DMS53 treated with DMSO at 0.1 percent for 48 hours (cell line): ENCODE data around the gene KRTAP12-3.
"Not testable (repeated sequence)": the region's sequence is repeated elsewhere in the genome, so short reads cannot be mapped to it uniquely, and the experiment has no call there.

Source experiments
- DNase-seq: peaks from one replicate; lab custom pipeline; 2025; ENCODE audit not compliant: unreplicated experiment; lab: John Stamatoyannopoulos, UW

The KRTAP12-3 gene

DNA sequence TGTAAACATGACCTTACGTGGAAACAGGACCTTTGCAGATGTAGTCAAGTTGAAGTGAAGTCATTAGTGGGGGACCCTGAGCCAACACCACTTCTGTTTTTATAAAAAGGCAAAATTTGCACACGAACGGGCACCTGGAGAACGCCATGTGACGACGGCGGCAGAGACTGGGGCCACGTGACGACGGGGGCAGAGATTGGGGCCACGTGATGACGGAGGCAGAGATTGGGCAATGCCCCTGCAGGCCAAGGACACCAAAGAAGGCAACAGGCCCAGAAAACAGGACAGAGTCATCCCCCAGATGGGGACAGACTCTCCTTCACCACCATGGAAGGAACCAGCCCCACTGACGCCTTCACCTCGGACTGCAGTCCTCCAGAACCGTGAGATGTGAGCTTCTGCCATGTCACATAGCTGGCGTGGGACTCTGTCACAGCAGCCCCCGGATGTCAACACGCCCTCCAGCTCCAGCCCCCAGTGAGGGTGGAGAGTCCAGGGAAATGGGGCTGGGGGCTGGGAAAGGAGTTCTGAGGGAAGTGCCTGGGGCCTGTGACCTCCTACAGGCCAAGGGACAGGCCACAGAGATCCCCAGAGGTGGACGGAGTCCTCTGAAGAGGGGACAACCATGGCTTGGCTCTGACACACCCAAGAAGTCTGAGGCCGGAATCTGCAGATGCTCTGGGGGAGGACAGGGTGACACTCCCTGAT is 7.3 kb upstream of the KRTAP12-3 start:
- no peak for DNase-seq

DNA sequence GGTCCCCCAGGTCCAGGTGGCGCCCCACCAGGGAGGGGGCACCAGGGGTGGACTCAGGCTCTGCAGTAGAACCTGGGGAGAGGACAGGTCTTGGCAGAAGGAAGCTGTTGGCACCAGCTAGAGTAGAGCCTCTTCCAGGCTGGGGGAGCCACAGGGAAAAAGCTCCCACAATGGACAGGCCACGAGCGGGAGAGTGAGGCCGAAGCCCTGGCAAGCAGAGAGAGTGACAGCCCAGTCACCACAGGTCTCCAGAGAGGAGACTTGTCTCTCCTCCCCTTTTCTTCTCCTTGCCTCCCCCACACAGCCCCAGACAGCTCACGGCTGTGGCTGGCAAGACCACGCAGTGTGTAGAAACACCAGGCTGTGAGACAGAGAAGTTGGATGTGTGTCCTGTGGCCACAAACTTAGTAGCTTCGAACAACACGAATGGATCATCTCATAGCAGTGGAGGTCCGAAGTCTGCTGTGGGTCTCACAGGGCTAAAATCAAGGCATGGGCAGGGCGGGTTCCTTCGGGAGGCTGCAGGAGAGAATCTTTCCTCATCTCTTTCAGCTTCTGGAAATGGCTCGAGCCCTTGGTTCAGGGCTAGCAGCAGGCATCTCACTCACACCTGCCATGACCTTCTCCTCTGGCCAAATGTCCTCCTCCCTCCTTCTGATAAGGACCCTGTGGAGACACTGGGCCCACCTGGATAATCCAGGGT is 6.6 kb upstream of the KRTAP12-3 start:
- DNase-seq, result no peak

GRCh38 chr21:44653123-44653522 is 4.6 kb upstream of the KRTAP12-3 start:
- no peak for DNase-seq

DNA sequence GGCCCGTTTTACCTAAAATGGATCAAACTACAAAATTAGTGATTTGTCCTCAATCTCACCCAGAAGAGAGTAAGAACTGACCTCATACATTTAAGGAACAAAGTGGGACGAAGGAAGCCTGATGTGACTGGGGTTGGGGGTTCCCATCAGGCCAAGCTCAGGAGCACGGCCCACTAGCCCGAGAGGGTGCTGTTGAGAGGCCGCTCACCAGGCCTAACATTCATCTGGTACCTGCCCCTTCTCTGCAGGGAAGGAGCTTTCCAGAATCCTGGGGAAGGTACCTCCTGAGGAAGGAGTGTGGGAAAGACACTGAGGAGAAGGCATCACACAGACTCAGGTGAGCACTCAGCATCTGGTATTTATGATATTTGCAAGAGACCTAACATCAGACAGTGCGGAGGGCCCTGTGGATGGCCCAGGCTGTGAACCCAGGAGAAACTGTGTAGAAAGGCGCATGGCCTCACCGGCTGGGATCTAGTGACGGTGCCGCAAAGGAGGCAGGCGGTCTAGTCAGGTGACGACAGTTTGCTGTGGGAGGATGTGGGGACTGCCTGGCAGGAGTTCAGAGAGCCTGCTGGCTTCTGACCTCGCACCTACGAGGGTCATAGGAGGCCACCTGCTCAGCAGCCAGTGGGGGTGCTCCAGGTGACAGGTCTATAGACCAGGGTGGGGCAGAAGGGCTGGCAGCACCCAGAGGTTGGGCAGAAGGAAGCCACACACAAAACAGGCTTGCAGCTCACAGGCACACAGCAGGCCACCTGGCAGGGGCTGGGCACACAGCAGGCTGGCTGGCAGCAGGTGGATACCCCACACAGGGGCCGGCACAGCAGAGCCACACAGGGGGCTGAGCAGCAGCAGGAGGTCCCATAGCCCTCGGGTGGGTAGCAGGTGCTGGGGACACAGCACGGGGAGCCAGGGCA is 3.8 kb upstream of the KRTAP12-3 start:
- no peak for DNase-seq

- no peak for DNase-seq
These were observed 3.1 kb upstream of the KRTAP12-3 start, which contains the start of gene KRTAP12-4 for GRCh38 chr21:44654576-44655175. Gene KRTAP12-4, minus strand, starts transcription at chr21:44654659. Its CDS starts 45 bp downstream, at chr21:44654614.

GRCh38 chr21:44656868-44657267 is 864 bp upstream of the KRTAP12-3 start:
- no peak for DNase-seq

DNA sequence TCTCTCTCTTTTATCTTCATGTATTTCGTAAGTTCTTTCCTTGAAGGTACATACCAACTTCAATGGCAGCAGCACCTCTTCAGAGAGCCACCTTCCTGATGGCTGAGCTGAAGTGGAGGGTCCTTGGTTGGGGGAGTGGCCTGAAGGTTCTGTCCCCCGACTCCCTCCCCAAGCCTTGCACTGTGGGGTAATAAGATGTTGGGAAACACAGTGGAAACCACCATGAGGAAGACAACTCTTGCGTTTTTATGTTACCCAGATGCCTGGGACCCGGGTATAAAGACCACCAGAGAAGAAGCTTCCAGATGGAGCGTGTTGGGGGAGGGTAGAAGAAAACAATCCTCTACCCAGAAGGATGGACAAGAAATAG is 794 bp downstream of the KRTAP12-3 start:
- no peak for DNase-seq

GRCh38 chr21:44658913-44659595 is 1.3 kb downstream of the KRTAP12-3 start:
- DNase-seq, result no peak

- not testable (repeated sequence) for DNase-seq
These were observed 3.8 kb downstream of the KRTAP12-3 start for GRCh38 chr21:44661567-44661966.

- DNase-seq, result no peak
These were observed 7.0 kb downstream of the KRTAP12-3 start for GRCh38 chr21:44664691-44665090.

DNA sequence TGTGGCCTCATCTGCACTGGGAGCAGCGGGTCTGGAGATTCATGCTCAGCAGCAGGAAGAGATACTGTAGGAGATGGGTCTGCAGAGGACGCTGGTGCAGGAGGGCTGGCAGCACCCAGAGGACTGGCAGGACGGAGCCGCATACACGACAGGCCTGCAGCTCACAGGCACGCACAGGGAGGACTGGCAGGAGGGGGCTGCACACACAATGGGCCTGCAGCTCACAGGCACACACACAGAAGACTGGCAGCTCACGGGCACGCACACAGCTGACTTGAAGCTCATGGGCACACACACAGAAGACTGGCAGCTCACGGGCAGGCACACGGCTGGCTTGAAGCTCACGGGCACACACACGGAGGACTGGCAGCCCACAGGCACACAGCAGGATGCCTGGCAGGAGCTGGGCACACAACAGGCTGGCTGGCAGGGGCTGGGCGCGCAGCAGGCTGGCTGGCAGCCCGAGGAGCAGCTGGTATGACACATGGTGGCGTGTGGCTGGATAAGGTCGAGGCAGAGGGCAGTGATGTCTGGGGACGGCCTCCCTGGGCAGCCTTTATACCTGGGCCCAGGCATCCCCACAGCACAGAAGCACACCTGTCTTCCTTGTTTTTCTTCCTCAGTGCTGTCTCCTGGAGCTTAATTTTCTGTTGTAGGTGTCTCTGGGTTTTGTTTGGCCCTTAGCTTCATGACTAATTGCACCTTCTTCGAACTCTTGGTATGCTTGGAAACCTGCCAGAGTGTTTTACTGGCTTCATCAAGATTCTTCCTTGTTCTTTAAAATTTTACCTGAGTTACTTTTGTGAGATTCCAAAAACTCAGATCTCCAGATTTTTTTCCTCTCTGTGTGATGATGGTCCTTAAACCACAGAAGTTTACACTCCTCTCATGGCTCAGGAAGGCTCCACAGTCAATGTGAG is 8.9 kb downstream of the KRTAP12-3 start, which contains the start of gene KRTAP12-2:
Gene KRTAP12-2 (minus strand): TSS at position 527 of the 920 bp plus-strand sequence. CDS start 41 bp downstream, at position 486.
- DNase-seq, result no peak

GRCh38 chr21:44667612-44668011 is 9.9 kb downstream of the KRTAP12-3 start:
- DNase-seq, result no peak

DNA sequence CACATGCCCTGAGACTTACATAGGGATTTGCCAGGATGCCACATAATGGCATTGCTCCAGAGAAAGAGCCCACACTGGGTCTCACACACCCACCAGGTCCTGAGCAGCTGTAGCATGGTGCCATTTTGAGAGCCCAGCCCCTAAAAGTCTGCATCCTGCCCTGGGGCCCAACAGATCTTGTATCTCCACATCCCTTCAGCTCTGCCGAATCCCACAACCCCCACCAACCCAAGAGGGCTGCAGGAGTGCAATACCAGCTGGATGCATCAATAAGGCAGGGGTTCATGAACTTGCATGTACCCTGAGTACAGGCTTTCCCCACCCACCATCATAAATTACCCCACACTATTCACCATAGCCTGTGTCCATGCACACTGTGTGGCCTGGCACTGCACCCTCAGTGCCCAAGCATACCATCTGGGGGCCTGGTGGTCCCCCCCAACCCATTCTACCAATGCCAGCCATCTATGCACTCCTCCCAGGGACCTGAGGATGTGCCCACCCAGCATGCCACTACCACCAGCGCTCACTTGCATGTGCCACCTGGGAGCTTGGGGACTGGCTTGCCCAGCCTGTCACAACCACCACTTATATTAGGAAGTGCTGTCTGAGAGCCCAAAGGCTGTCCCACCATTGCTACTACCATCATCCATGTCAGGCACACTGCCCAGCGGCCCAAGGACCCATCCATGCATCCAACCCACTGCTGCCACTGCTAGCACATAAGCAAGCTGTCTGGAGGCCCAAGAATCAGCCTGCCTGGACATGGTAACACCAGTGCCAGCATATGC is 13.1 kb downstream of the KRTAP12-3 start:
- DNase-seq, result no peak

- DNase-seq, result no peak
These were observed 14.2 kb downstream of the KRTAP12-3 start for GRCh38 chr21:44671911-44672310.

- no peak for DNase-seq
These were observed 20.1 kb downstream of the KRTAP12-3 start for GRCh38 chr21:44677881-44678280.

DNA sequence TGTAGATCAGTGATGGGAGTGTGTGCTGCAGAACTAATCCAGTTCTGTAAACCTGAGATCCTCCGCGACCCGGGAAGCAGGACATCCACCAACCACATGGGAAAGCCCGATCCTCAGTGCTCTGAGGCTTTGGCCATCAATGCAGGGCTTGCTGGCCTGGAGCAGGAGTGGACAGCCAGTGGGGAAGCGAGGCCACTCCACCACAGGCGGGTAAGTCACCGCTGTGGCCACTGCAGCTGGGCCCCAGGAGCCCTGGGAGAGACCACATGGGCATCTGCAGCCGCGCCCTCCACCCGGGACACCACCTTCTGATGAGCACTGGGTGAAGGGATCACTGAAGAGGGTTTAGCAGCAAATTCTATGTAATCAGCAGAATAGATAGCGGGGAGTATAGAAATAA is 23.4 kb downstream of the KRTAP12-3 start:
- DNase-seq, result no peak

DNA sequence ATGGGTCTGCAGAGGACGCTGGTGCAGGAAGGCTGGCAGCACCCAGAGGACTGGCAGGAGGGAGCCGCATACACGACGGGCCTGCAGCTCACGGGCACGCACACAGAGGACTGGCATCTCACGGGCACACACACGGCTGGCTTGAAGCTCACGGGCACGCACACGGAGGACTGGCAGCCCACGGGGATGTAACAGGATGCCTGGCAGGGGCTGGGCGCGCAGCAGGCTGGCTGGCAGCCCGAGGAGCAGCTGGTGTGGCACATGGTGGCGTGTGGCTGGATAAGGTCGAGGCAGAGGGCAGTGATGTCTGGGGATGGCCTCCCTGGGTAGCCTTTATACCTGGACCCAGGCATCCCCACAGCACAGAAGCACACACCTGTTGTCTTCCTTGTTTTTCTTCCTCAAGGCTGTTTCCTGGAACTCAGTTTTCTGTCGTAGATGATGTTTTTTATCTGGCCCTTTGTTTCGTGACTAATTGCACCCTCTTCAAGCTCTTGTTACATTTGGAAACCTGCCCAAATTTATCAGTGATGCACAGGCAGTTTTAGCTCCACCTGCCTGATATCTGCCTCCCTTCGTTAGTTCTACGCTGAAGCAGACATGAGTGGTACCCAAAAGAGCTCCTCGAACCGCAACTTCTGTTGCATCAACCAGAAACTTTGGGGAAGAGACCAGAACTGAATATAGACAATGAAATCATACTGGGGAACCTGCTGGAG is 24.3 kb downstream of the KRTAP12-3 start, which contains the start of gene KRTAP12-1:
Gene KRTAP12-1 (minus strand): TSS at position 303 of the 719 bp plus-strand sequence. CDS start 40 bp downstream, at position 263.
- DNase-seq, result no peak
